Stimulated activated CD8-positive, alpha-beta memory T cell treated with anti-CD3 and anti-CD28 coated beads, Interleukin-12 subunit alpha, Interleukin-12 subunit beta, amount 100 ng/mL, for 24 hours (primary cell): ENCODE data around the gene TMEM128.
A peak's percentile ranks its signal among the peaks of the same experiment; 100 is the strongest.
"Not testable (repeated sequence)": the region's sequence is repeated elsewhere in the genome, so short reads cannot be mapped to it uniquely, and the experiment has no call there.

Experiments
- DNase-seq: peaks from one replicate; pipeline ENCODE4 v3.0.0-alpha.2; 2020; ENCODE audit errors: extremely low read depth

Gene TMEM128, protein sequence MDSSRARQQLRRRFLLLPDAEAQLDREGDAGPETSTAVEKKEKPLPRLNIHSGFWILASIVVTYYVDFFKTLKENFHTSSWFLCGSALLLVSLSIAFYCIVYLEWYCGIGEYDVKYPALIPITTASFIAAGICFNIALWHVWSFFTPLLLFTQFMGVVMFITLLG

DNA sequence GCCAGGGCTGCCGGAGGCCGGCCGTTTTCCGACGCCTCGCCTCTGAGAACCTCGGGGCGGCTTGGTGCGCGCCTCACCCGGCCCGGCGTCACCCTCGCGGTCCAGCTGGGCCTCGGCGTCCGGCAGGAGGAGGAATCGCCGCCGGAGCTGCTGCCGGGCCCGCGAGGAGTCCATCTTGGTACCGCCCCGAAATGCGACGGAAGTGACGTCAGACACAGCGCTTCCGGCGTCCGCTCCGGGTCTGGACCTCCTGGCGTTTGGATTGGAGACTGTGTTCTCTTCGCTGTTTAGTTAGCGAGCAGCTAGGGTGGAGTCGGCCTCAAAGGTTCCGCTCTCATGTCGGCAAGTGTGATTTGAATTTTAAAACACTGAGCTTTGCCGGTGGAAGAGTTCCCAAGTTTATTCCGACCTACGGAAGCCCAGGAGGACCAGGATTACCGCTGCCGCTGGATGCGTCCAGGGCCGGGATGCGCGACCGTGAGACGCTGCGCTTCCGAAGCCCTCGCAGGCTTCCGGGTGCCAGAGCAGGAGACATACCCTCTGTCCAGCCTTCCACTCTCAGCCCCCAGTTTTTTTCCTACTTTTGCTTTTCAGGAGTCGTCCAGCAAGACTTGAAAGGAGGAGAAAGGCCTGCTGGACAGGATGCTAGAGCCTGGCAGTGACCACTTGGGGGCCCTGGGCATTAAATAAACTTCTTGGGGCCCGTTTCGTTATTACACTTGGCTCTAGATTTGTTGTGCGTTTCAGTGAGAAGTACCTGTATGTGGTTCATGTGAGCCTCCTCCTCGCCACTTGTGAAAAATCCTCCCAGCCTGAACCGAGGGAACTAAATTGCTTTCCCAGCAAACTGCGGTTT, at the start of gene TMEM128:
TMEM128 (minus strand) TSS at position 195 of the 856 bp plus-strand sequence; CDS start at position 174, 21 bp downstream.
- DNase-seq = peak; percentile 77

DNA sequence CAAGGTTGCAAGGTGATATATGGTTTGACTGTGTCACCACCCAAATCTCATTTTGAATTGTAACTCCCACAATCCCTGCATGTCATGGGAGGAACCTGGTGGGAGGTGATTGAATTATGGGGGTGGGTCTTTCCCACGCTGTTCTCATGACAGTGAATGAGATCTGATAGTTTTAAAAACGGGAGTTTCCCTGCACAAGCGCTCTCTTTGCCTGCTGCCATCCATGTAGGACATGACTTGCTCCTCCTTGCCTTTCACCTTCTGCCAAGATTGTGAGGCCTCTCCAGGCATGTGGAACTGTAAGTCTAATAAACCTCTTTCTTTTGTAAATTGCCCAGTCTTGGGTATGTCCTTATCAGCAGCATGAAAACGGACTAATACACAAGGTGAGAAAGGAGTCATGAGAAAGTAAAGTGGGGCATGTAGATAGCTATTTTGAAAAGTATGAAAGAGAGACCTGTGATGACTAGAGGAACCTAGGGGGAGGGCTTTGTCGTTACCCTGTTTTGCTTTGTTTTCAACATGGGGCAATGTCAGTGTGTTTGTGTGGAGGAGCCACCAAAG, 48.3 kb upstream of the TMEM128 start:
- no peak for DNase-seq

DNA sequence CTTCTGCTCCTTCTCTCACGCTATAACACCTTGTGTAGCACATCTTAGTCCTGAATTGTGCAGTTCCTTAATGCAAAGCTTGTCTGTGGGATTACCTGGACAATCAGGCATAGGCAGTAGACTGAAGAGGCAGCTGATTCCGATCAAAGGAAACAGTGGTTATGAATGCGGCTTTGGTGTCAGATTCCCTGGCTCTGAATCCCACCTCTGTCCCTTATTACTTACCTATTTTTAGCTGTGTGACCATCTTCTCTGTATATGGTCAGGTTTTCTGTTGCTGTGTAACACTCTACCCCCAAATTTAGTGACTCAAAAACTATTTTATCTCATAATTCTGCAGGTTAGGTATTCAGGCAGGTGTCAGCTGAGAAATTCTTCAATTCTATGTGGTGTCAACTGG, 45.3 kb upstream of the TMEM128 start:
- no peak for DNase-seq

DNA sequence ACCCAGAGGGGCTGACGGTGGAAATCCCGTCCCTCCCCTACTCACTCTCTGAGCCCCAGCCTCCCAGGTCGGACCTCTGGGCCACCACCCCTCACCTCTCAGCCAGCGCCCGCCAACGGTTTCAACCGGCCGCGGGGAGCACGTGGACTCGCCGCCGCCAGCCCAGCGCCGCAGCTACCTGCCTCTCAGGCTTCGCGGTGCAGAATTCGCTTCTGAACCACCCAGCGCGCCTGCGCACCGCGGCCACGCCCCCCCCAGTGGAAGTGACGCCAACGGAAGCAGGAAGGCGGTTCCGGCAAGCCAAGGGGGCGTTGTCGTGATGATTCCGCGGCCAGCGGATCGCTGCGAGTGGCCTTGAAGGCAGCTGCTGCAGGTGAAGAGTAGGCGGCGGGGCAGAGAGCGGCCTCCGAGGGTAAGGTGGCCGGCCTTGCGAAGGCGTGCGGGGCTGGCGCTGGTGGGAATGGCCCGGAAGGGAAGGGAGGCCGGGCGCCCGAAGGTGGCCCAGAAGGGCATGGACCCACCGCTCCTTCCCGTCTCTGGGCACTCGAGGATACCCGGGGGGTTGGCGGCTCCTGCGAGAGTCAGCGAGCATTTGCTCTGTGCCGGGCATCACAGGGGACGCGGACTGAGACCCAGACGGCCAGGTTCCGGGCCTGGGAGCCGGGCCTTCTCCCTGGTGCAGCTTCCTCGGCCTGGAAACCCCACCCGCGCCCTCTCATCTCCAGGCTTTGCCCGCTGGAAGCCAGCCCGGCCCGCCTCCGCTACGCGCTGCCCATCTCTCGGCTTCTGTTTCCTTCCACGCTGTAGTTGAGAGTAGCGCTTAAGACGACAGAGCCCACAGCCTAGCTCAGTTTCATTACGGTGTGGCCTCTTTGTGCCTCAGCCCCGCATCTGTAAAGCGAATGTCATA, 42.2 kb upstream of the TMEM128 start, which contains the start of the genes LYAR and ZBTB49:
LYAR (minus strand) TSS at position 214 of the 910 bp plus-strand sequence. CDS start 6,412 bp downstream, outside the sequence.
ZBTB49 (plus strand) TSS at position 311 of the 910 bp plus-strand sequence. CDS start 9,695 bp downstream, outside the sequence.
- DNase-seq = peak; percentile 91

DNA sequence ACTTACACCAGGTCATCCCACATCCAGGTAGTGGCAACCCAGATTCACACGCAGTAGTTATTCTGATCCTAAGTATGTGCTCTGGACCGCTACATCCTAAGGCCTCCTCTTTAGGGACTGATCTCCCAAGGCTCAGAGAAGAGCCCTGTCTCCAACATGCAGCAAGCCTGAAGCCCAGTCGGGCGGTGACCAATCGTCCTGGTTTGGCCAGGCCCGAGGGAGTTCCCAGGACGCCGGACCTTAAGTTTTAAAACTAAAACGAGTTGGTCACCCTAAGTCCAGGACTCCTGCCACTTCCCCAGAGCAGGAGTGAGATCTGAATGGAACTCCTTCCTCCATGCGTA, 41.5 kb upstream of the TMEM128 start:
- DNase-seq = no peak

DNA sequence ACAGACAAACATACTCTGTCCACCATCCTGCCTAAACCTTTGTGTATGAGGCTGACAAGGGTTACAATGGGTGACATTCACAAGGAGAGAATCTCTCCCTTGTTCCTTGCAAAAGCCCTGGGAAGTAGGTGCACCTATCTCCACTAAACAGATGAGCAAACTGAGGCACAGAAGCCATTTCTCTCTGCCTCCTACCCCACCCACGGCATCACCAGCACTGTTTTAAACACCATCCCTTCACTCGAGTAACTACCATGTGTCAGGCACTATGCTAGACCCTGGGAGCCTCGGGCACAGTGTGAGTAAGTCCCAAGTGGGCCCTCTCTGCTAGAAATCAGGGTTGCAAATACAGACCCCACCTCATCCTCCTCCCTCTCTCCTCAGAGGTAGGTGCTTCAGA, 41.0 kb upstream of the TMEM128 start:
- no peak for DNase-seq

DNA sequence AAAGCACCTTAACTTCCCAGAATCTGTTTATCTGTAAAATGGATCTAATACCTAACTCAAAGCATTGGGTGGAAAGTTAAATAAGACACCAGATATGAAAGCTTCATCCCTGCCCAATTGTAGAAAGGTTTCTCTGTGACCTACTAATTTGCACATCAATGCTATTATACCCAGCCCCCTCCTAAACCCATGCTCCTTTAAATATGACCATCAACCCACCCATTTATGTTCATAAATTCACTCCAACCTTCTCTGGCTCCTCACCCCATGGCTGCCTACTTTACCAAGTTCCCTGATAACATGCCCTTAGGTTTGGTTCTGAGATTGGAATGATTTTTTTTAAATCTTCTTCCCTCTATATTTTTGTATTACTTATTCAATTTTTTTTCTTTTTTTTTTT, 40.1 kb upstream of the TMEM128 start:
- no peak for DNase-seq

DNA sequence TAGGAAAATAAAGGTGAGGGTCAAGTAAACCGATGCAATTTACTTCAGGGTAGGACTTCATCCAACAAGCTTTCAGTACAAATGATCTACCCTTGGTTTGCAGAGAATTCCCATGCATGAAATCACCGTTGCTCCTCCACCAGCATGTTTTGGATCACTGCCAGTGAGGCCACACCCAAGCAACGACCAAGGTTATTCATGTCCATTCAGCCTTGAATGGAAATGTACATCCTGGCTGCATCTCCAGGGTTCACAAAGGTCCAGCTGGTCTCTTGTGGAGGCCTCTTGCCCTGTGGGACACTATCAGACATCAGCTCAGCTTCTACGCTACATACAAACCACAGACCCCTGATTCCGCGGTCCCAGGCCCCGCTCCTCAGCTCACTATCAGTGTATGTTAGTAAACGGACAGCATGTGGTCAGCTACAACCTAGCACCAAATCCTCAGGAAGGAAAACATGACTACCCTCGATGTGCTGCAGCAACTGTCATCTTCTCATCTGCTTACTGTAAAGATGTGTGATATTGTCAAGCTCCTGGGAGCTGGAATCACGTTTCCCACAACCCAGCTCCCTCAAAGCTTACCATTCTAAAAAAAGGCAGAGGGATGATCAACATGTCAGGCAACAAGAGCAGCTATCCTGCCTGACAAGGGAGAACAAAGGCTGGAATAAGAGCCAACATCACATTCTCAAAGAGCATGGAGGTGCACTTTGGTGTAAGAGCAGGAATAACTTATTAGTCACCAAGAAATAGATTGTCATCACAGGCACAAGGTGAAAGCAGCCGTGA, 37.0 kb upstream of the TMEM128 start:
- no peak for DNase-seq

DNA sequence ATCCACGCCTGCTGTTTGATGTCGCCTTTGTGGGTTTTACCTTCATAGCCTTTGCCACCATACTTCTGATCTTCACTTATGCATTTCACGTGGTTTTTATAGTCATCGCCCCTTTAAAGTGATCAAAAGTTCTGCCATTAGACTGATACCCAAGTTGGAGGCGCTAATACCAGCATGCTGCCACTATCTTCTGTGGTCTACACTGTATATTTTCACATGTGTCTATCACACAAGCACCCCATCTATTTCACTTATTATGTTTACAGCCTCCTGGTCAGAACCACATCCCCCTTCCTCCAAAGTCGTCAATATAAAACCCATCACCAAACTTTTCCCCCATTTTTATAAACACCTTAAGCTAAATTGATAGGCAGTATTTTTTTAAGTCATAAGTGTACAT, 33.8 kb upstream of the TMEM128 start:
- DNase-seq = no peak

DNA sequence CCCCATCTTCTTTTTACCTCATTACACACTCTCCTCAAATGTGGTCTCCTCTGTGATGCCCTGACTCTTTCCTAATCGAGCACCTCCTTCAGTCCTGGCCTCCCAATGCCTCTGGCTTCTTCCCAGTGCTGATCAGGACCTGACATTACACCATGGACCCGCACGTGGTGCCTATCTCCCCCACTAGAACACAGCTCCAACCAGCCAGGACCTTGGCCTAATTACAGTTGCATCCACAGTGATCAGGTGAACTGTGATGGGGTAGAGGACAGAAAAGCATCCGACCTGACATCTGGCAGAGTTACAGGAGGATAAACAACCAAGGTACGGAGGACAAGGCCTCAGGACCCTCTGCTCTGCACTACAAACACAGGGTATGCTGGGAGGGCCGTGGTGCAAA, 29.5 kb upstream of the TMEM128 start:
- DNase-seq = no peak

DNA sequence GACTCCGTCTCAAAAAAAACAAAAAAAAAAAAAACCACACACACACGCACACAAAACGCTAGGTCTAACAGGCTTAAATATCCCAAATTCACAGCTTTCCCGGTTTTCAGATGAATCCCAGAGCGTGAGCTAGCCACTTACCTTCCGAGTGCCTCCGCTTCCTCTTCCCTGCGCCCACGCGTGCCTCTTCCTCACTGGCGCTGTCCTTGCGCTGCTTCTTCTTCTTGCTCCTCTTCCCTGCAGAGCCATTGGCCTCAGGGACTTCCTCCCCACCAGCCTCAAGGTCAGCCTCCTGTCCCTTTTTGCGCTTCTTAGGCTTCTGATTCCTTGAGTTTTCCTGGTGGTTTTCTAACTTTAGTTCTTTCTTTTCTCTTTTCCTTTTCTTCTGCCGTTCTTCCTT, 26.2 kb upstream of the TMEM128 start:
- no peak for DNase-seq

DNA sequence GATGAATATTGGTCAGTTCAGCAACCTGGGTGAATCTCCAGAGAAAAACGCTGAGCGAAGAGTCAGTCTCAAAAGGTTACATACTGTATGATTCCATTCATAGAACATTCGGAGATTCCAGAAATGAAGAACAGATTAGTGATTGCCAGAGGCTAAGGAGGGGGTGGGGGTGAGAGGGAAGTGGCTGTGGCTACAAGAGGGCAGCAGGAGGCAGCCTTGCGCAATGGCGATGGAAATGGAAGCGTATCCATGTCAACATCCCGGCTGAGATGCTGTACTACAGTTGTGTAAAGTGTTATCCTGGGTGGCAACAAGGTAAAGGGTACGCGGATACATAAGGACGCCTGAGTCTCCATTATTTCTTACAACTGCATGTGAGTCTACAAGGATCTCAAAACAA, 23.9 kb upstream of the TMEM128 start:
- no peak for DNase-seq

DNA sequence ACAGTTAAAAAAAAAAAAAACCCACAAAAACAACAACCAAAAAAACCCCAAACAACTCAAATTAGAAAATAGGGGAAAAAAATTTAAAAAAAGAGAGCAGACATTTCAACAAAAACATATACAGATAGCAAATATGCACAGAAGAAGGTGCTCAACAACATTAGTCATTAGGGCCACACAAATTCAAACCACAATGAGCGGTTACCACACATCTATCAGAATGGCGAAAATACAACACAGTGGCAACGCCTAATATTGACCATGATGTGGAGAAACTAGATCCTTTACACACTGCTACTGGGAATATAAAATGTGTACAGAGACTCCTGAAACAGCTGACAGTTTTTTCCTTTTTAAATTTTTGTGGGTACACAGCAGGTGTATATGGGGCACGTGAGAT, 22.5 kb upstream of the TMEM128 start:
- no peak for DNase-seq

DNA sequence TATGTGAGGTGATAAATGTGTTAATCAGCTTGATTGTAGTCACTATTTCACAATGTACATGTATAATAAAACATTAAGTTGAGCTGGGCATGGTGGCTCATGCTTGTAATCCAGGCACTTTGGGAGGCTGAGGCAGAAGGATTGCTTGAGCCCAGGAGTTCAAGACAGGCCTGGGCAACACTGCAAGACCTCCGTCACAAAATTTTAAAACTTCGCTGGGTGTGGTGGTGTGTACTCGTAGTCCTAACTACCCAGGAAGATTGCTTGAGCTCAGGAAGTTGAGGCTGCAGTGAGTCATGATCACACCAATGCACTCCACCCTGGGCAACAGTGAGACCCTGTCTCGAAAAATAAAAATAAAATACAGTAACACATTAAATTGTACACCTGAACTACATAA, 21.8 kb upstream of the TMEM128 start:
- DNase-seq = no peak

DNA sequence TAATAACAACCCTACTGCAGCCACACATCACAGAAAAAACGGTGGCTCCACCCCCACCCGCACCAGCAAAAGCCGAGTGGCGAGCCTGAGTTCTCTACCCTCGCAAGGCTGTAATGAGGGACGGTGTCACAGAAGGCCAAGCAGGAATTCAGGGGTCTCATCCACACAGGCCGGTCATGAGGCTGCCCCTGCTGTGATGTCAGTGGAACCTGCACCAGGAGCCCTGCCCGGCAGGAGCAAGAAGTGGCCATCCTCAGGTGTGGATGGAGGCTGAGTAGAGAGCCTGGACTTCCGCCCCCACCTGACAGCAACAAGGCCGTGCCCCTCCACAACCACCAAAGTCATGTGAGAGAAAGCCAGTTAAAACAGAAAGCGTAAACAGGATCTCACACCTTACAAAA, 21.3 kb upstream of the TMEM128 start:
- DNase-seq = no peak

DNA sequence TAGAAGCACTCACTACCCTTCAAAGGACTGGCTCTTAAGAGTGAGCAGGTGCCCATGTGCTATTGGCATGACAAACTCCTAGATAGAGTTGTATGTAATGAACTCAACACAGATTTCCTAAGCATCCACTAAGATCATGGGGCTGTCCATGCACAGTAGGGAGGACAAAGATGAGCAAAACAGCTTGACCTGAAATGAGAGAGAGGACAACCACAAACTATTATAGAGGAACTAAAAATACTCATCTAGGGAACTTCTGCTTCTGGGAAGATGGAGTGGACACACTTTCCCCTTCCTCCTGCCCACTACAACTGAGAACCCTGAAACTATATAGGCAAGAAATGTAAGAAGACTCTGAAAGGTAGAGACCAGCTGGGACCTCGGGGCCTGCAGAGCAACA, 20.8 kb upstream of the TMEM128 start:
- DNase-seq = no peak

DNA sequence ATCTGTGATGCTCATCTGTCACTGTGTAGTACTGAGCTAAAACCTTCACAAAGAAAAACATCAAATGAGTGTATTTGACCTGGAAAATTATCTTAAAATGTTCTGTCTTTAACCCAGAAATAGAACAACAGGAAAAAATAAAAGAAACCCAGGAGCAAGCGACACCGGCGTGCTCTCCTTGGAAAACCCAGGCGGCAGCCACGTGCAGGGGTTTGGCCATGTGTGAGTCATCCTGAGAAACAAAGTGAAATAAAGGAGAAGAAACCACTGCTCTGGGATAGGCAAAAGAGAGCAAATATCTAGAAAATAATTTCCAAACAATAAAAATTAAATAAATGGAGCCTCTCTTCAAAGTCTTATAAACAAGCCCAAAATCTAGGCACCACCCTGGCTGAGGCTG, 20.0 kb upstream of the TMEM128 start:
- DNase-seq = no peak

DNA sequence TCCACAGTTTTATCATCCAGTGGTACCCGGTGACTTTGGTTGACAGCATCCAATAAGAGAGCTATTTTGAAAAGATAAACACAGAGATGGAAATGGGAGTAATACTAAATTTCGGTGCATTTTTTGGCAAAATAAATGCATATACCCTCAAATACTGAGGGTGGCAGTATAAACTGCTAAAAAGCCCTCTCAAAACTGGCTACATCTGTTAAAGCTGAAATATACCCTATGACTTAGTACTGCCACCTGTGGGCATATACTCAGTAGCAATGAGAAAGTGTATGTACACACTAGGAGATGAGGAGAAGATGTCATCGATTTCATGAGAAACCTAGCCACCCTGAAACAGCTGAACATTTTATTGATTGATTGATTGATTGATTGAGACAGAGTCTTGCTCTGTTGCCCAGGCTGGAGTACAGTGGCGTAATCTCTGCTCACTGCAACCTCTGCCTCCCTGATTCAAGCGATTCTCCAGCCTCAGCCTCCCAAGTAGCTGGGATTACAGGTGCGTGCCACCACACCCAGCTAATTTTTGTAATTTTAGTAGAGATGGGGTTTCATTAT, 12.2 kb upstream of the TMEM128 start:
- DNase-seq = no peak

DNA sequence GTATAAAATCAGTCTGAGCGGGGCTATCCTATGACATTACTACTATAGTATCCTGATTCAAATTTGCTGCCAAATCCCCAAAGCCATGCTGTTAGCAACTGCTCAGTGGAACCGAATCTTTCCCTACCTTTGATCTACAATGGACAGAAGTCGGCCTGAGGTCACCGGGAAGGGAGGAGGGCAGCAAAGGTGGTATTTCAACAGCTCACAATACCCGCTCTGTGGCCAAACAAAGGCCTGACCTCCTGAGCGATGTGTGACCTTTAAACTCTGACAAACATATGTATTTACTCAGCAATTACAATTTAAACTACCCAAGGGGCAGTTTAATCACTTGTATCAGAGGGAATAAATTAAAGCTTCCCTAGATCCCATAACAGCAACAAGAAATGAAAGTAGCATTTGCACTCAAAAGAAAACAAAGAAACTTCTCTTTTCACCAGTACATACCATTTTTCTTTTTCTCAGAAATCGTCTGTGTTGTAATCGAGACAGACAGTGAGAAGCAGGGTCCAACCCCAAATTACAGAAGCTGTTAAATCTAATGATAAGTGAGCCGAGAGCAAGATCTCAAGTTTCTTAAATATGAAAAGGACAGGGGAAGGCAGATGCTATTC, 11.6 kb upstream of the TMEM128 start:
- no peak for DNase-seq

DNA sequence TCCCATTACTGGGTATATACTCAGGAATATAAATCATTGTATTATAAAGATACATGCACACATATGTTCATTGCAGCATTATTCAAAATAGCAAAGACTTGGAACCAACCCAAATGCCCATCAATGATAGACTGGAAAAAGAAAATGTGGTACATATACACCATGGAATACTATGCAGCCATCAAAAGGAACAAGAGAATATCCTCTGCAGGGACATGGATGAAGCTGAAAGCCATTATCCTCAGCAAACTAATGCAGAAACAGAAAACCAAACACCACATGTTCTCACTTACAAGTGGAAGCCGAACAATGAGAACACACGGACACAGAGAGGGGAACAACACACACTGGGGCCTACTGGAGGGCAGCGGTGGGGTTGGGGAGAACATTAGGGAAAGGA, 9.7 kb upstream of the TMEM128 start:
- not testable (repeated sequence) for DNase-seq
